GM12892 (cell line): ENCODE measurements around the gene RFNG.

Experiments used
- POLR2A ChIP-seq: IDR thresholded peaks from 2 replicates; pipeline ENCODE4 v1.6.1; 2011; ENCODE audit warnings: low read depth, low read length, control low read depth
- POLR2AphosphoS5 ChIP-seq: IDR thresholded peaks from 2 replicates; pipeline ENCODE4 v1.6.1; 2011; ENCODE audit warnings: low read depth, low read length, control low read depth
- TAF1 ChIP-seq: IDR thresholded peaks from 2 replicates; pipeline ENCODE4 v1.6.1; 2011; ENCODE audit warnings: low read depth, mild to moderate bottlenecking, control low read depth, low read length, borderline replicate concordance

DNA sequence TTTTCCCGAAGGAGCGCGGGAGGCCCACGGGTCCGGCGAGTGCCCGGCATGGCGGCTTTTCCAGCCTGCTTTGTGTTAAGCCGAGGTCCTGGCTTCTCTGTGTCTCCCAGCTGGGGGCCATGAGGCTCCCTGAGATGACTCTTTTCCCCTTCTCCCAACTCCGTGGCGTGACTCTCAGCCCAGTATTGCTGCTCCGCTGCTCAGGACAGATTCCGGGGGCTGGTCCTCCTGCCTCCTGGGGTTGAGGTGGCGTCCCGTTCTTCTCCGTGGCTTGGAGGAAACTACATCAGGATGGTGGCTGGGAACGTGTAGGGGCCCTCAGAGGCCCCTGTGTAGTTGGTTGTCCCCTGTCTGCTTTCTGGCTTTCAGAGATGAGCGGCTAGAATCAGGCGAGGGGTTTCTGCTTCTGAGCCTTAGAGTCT lies 1.0 kb upstream of the RFNG start:
- TF ChIP-seq POLR2A (no peak), POLR2AphosphoS5 (no peak), TAF1 (no peak)
